HepG2 (cell line): ENCODE measurements around the gene CSMD2.

ENCODE experiments used
- CTCF ChIP-seq: sonication (generic); formaldehyde crosslinking; IDR thresholded peaks from 2 replicates; pipeline ENCODE4 v1.5.0; 2020; ENCODE audit warnings: mild to moderate bottlenecking, missing genetic modification reagents, moderate library complexity
- EZH2 ChIP-seq: conservative IDR thresholded peaks from 2 replicates; pipeline ENCODE4 v1.6.1; 2012; ENCODE audit warnings: mild to moderate bottlenecking, low read depth, low read length, moderate library complexity
- KAT2B ChIP-seq: fragments of 150-350 bp; IDR thresholded peaks from 2 replicates; pipeline ENCODE4 v1.6.1; 2014; ENCODE audit warnings: low read depth, low read length, borderline replicate concordance
- MAFG ChIP-seq: sonication (generic); formaldehyde crosslinking; IDR thresholded peaks from 2 replicates; pipeline ENCODE4 v1.5.1; 2020; ENCODE audit warnings: mild to moderate bottlenecking, missing genetic modification reagents
- ZFP1 ChIP-seq: IDR thresholded peaks from 2 replicates; pipeline ENCODE4 v1.6.1; 2016
- ZFP36 ChIP-seq: fragments of 150-350 bp; IDR thresholded peaks from 2 replicates; pipeline ENCODE4 v1.6.1; 2018; ENCODE audit warnings: borderline replicate concordance, low read length, low read depth; ENCODE audit not compliant: partially characterized antibody
- ZMAT3 ChIP-seq: sonication (generic); formaldehyde crosslinking; conservative IDR thresholded peaks from 2 replicates; pipeline ENCODE4 v1.7.0; 2021; ENCODE audit warnings: missing genetic modification reagents
- ZNF296 ChIP-seq: sonication (generic); formaldehyde crosslinking; conservative IDR thresholded peaks from 2 replicates; pipeline ENCODE4 v1.5.0; 2020; ENCODE audit warnings: mild to moderate bottlenecking, missing genetic modification reagents
- TF ChIP-seq, protein P1 (sequence below): IDR thresholded peaks from 2 replicates; pipeline ENCODE4 v1.6.1; 2012; ENCODE audit warnings: inconsistent platforms
- TF ChIP-seq, protein P2 (sequence below): sonication (generic); formaldehyde crosslinking; IDR thresholded peaks from 2 replicates; pipeline ENCODE4 v1.5.0; 2020; ENCODE audit warnings: missing genetic modification reagents
- TF ChIP-seq, protein P3 (sequence below): sonication (generic); formaldehyde crosslinking; IDR thresholded peaks from 2 replicates; pipeline ENCODE4 v1.5.1; 2020; ENCODE audit warnings: missing genetic modification reagents, mild to moderate bottlenecking, borderline replicate concordance

DNA sequence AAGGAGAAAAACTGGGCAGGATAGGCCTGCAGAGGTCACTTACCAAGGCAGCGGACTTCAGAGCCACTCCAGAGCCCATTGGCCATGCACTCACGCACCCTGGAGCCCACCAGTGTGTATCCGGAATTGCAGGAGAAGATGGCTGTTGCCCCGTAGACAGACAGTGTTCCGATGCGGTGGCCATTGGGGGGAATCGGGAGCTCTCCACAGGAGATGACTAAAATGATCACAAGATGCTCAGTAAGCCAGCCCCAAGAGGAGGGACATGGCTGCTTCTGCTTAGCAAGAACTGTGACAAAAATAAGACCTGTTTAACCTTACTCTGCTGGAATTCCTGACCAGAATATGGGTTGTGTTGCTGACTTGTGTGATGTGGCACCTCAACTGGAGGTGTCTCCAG is 595.7 kb downstream of the CSMD2 start:
- TF ChIP-seq KAT2B (no peak), ZFP36 (no peak), ZFP1 (CRISPR knock-in tag) (no peak), ZNF296 (CRISPR knock-in tag) (no peak), CTCF (no peak), EZH2 (no peak), ZMAT3 (no peak), MAFG (CRISPR knock-in tag) (no peak)
- TF ChIP-seq, protein P1, sequence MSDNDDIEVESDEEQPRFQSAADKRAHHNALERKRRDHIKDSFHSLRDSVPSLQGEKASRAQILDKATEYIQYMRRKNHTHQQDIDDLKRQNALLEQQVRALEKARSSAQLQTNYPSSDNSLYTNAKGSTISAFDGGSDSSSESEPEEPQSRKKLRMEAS = no peak
- TF ChIP-seq, protein P2, sequence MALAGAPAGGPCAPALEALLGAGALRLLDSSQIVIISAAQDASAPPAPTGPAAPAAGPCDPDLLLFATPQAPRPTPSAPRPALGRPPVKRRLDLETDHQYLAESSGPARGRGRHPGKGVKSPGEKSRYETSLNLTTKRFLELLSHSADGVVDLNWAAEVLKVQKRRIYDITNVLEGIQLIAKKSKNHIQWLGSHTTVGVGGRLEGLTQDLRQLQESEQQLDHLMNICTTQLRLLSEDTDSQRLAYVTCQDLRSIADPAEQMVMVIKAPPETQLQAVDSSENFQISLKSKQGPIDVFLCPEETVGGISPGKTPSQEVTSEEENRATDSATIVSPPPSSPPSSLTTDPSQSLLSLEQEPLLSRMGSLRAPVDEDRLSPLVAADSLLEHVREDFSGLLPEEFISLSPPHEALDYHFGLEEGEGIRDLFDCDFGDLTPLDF (CRISPR knock-in tag) = no peak
- TF ChIP-seq, protein P3, sequence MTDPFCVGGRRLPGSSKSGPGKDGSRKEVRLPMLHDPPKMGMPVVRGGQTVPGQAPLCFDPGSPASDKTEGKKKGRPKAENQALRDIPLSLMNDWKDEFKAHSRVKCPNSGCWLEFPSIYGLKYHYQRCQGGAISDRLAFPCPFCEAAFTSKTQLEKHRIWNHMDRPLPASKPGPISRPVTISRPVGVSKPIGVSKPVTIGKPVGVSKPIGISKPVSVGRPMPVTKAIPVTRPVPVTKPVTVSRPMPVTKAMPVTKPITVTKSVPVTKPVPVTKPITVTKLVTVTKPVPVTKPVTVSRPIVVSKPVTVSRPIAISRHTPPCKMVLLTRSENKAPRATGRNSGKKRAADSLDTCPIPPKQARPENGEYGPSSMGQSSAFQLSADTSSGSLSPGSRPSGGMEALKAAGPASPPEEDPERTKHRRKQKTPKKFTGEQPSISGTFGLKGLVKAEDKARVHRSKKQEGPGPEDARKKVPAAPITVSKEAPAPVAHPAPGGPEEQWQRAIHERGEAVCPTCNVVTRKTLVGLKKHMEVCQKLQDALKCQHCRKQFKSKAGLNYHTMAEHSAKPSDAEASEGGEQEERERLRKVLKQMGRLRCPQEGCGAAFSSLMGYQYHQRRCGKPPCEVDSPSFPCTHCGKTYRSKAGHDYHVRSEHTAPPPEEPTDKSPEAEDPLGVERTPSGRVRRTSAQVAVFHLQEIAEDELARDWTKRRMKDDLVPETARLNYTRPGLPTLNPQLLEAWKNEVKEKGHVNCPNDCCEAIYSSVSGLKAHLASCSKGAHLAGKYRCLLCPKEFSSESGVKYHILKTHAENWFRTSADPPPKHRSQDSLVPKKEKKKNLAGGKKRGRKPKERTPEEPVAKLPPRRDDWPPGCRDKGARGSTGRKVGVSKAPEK (CRISPR knock-in tag) = no peak
